SK-N-DZ (cell line): ENCODE measurements around the gene BOK. TPM values are rescaled to one million over a fixed set of nuclear protein-coding genes. Genes with fewer than 3 reads are reported as not detected.
"Not testable (repeated sequence)": the region's sequence is repeated elsewhere in the genome, so short reads cannot be mapped to it uniquely, and the experiment has no call there.

Experiments used
- DNase-seq: peaks from one replicate; pipeline ENCODE4 v3.0.0-alpha.2; 2015; ENCODE audit warnings: low spot score
- polyA plus RNA-seq, 2 experiments: library from polyadenylated mRNA; depleted of rRNA; stranded (reverse); fragments of >200 nt; gene quantifications; 2 replicates each; pipeline ENCODE4 v1.2.3, GENCODE V29; 2014

The BOK gene
- 31.0 and 35.6 TPM in 2 replicates for polyA plus RNA-seq (2014; cell fraction: cytosol; rRNA removed)
- polyA plus RNA-seq (2014; cell fraction: nucleus; rRNA removed): 34.4 and 40.9 TPM in 2 replicates

GRCh38 chr2:241558532-241559322, at the start of gene BOK:
Gene BOK (plus strand): TSS chr2:241558745. CDS start chr2:241559484, 739 bp downstream.
- peak; percentile 83 for DNase-seq

GRCh38 chr2:241509155-241509784, 49.3 kb upstream of the BOK start:
- DNase-seq: no peak

DNA sequence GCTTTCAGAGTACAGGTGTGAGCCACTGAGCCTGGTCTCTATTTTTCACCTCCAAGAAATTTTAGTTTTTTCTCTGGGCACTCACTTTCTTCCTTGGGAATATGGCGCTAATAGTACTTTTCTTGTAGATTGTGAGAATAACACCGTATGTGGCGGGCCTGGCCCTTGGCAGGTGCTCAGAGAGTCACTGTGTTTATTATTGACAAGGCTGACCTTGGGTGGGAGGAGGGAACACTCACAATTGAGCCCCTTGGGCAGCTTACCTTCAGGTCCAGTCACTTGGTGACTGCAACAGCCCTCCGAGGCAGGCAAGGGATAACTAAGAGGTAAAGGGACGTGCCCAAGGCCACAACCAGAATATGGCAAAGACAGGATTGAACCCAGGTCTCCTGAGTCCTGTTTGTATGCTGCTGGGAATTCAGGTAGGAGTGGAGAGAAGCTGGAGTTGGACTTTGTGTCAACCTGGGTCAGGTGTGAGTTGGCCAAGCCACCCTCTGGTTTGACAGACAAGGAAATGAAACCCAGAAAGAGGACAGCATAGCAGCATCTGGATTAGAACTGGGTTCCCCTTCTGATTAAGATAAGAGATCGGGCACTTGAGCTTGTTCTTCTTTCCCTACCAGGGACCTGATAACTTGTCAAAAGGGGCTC, 47.3 kb upstream of the BOK start:
- DNase-seq: no peak

GRCh38 chr2:241514553-241514952, 44.0 kb upstream of the BOK start:
- DNase-seq: no peak

GRCh38 chr2:241514986-241515737, 43.4 kb upstream of the BOK start:
- DNase-seq: no peak

DNA sequence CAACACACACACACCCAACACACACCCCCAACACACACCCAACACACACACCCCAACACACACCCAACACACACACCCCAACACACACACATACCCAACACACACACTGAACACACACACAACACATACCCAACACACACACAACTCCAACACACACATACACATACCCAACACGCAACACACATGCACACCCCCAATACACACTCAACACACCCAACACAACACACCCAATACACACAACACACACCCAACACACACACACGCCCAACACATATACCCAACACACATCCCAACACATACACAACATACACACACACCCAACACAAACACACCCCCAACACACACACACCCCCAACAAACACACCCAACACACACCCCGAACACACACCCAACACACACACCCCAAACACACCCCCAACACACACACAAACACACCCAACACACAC, 42.0 kb upstream of the BOK start:
- DNase-seq: no peak

GRCh38 chr2:241517297-241517696, 41.2 kb upstream of the BOK start:
- no peak for DNase-seq

DNA sequence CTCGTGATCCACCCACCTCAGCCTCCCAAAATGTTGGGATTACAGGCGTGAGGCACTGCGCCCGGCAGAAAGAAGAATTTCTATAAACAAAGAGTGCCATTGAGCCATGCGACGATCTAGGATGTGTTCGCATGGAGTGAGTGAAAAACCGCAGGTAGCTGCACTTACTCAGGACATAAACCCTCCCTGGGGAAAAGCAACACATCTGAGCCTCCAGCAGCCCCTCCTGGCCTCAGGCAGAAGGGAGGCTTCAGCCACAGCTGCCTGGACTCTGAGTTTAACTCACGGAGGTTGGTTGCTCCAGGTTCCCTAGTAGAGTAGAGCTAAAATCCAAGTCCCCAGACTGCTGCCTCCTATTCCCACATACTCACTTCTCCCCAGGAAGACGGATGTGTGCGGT, 38.9 kb upstream of the BOK start:
- peak; percentile 40 for DNase-seq

DNA sequence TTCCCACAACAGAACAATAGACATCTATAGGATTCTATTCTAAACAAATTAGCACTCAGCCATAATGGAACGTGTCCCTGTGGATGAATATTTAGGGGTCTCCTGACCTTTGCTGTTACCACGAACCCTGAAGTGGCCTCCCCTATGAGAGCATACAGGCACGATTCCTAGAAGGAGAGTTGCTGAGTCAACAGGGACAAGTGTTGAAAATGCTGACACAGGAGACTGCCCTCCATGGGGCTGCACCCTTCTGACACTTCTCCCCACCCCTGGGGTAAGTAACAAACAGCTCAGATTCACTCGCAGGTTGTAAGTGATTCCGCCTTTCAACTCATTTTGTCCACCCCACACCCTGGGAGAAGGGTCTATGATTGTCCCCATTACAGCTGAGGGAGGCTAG, 36.1 kb upstream of the BOK start:
- no peak for DNase-seq

GRCh38 chr2:241525818-241526780, 32.4 kb upstream of the BOK start:
- not testable (repeated sequence) for DNase-seq

DNA sequence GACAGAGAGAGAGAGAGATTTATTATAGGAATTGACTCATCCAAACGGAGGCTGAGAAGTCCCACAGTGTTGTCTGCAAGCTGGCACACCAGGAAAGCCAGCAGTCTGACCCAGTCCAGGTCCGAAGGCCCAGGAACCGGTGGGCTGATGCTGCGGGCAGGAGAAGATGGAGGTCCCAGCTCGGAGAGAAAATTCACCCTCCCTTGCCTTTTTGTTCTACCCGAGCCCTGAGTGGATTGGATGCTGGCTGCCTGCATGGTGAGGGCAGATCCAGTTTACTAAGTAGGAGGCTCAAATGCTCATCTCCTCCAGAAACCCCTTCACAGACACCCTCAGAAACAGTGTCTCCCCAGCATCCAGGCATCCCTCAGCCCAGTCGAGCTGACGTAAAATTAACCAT, 28.0 kb upstream of the BOK start:
- no peak for DNase-seq

DNA sequence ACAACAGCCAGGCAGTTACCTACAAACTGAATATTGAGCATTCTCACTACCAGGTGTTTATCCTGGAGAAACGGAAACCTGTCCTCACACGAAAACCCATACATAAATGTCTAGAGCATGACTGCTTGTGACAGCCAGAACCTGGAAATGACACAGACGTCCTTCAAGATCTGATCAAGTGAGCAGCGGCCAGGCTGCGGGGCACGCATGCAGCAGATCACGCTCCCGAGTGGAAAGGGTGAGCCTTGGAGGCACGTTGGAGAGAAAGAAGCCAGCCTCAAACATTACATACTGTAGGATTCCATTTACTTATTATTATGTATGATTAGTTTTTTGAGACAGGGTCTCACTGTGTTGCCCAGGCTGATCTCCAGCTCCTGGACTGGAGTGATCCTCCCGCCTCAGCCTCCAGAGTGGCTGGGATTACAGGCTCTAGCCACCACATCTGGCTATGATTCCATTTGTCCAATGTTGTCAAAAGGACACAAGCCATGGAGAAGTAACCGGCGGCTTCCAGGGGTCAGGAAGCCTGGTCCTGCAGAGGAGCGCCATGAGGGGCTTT, 27.3 kb upstream of the BOK start:
- no peak for DNase-seq

DNA sequence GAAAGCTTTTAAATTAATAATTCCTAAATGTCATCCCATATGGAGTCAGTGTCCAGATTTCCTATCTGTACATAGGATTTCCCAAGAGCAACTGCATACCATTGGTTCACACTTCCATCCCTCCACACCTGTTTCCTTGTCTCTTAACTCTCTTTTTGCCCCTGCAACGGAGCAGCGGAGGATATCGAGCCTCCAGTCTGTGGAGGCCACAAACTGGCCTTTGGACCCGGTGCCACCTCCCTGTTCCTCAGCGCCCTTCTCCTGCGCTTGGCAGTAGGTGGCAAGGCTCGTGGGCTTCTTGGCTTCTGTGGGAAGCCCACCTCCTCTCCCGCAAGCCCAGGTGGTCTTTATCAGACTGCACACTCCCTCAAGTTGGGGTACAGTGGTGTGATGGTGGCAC, 26.4 kb upstream of the BOK start:
- no peak for DNase-seq

DNA sequence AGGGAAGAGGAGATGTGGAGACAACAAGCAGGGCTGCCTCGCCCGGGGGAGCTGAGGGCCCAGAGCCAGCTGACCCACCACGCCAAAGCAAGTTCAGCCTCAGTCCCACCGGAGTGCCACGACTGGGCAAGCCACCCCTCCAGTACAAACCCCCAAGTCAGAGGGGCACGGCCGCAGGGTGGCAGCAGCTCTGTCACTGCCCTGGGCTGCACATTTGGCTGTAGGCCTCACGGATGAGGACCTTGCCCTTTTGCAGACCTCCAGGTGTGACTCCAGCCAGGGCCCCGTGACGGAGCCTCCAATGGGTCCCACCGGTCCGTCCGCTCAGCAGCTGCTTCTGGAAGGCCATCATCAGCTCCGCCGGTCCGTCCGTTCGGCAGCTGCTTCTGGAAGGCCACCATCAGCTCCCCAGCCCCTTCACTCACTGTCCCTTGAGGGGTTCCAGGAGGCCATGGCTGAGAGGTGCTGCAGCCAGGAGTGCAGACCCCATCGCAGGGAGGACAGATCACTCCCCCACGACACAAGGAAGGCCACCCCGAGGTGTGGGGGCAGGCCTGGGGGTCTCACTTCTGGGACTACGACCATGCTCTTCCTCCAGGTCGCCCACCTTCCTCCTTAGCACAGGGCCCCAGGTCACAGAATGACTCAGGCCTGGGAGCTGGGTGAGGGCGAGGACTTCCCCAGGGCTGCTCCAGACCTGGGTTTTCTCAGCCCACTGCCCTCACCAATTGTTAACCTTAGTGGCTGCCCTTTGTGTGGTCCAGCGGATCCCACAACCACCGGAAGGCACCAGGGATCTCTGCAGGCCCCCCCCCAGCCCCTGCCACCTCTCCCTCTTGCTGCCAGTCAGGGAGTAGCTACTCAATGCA, 25.6 kb upstream of the BOK start:
- DNase-seq: no peak

DNA sequence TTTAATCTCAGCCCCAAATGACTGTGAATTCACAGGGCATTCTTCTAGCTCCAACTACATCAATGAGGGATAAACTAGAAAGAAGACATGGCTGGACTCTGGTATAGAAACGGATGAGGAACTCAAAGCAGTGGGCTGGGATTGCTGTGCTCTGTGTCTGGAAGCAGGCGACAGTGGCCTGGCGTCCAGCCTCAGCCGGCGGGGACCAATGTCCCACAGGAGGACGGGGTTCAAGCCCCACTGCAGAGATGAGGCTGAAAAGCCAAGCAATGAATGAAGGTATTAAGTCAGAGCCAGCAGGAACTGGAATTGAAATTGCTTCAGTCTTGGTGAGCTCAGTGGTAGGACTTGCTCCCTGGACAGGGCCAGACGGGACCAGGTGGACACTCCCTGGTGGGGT, 24.3 kb upstream of the BOK start:
- DNase-seq: no peak

- DNase-seq: no peak
Observed at GRCh38 chr2:241534701-241535375, 23.7 kb upstream of the BOK start.

DNA sequence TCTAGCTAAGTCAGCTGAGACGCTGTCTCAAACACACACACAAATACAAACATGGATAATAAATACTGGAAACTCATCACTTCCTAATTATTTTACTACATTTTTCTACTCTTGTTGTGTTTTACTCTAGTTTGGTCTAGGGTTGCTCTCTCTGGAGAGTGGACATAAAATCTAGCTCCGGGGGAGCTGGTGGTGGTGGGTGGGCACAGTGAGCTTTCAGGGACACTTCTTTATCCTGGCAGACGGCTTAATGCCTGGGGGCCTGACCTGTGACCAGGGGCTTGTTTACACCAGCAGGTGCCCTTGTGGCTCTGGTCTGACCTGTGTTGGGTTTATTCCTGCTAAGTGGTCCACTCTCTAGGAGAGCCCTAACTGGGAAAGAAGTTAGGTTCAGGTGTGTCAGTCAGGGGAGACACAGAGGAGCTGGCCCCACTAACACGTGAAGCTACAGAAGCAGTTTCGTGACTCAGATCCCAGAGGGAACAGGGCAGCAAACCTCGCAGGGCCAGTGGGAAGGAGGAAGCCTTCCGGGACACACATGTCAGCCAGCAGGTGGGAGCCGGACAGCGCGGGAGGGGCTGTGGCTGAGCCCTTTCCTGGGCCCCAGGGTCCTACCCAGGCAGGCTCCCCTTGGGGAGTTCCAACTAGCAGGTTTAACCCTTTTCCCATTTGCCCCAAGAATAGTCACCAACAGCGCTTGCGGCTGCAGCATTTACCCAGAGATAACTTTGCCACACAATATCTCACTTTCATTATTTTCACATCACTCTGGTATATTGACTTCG, 22.5 kb upstream of the BOK start:
- DNase-seq: no peak
